ENCODE data around the gene SLC9A6. TPM values are rescaled to one million over a fixed set of nuclear protein-coding genes. Genes with fewer than 3 reads are reported as not detected.
A peak's percentile ranks its signal among the peaks of the same experiment; 100 is the strongest.

The SLC9A6 gene
- polyA plus RNA-seq, 3 donors, result 5.8 to 15.7 (median 14.2) TPM

- Histone ChIP-seq H3K27me3 (ENCODE audit: control insufficient read depth in 2 of 2, insufficient read depth in 2 of 2, low read length in 2 of 2) (no peaks in the 10 kb centered on the region), H4K20me1 (ENCODE audit: insufficient read depth, low read length) (no peaks in the 10 kb centered on the region), H3K4me1 (ENCODE audit: control insufficient read depth in 1 of 2, insufficient read depth in 2 of 2, low read length in 2 of 2) (peaks cover 24 to 29% of the 10 kb centered on the region in 2 donors), H3K4me2 (replicated peaks; ENCODE audit: extremely low read depth, low read length, poor library complexity, severe bottlenecking) (no peak overlapping the region), H2AFZ (ENCODE audit: insufficient read depth, low read depth, low read length, poor library complexity, severe bottlenecking) (no peak overlapping the region), H3K36me3 (replicated peaks in 1 of 2; ENCODE audit: control insufficient read depth in 1 of 2, insufficient read depth in 2 of 2, low read length in 2 of 2) (no peaks in the 10 kb centered on the region), H3K27ac (ENCODE audit: low read depth in 1 of 2, low read length in 2 of 2) (no peak overlapping the region), H3K9me3 (replicated peaks in 1 of 2; ENCODE audit: control insufficient read depth in 1 of 2, insufficient read depth in 1 of 2, low read length in 2 of 2) (no peaks in the 10 kb centered on the region), H3K4me3 (replicated peaks in 1 of 3; ENCODE audit: low read depth in 2 of 3, low read length in 3 of 3) (no peak overlapping the region), H3K79me2 (ENCODE audit: insufficient read depth, low read length) (peaks cover 37% of the 10 kb centered on the region), H3K9ac (ENCODE audit: insufficient read depth, low read length, poor library complexity, severe bottlenecking) (no peak overlapping the region)
- intact Hi-C loops (cut with micrococcal nuclease), result no loop called here
- Mint-ChIP-seq H3K36me3 (peaks cover 6 to 15% of the 10 kb centered on the region in 2 donors), H3K27ac (peak overlapping the region in 2 of 7 donors; percentile 51 to 60), H3K9me3 (peaks cover 0 to 6% (median 0%) of the 10 kb centered on the region in 7 donors), H3K4me1 (peaks cover 33% of the 10 kb centered on the region), H3K27me3 (ENCODE audit: low read depth in 3 of 3) (peaks cover 0 to 10% (median 0%) of the 10 kb centered on the region in 3 donors), H3K4me3 (no peak overlapping the region)
- DNase-seq, result no peak
- WGBS (ENCODE audit: insufficient coverage), result no CpG with 5 or more reads among the region's 4 CpGs
- no peak for TF ChIP-seq CTCF (IDR thresholded peaks at IDR 0.05)
These were observed 3.0 kb downstream of the SLC9A6 start for GRCh38 chrX:135988245-135988644.

GRCh38 chrX:136015016-136015415 lies 29.8 kb downstream of the SLC9A6 start:
- Mint-ChIP-seq H3K36me3 (peaks cover 51 to 54% of the 10 kb centered on the region in 2 donors), H3K4me1 (no peaks in the 10 kb centered on the region), H3K4me3 (no peak overlapping the region), H3K27me3 (ENCODE audit: low read depth in 3 of 3) (peaks cover 0 to 4% (median 0%) of the 10 kb centered on the region in 3 donors), H3K9me3 (peaks cover 0 to 3% (median 0%) of the 10 kb centered on the region in 7 donors), H3K27ac (no peak overlapping the region)
- H3K9me3 ChIP-seq (replicated peaks in 1 of 2; ENCODE audit: control insufficient read depth in 1 of 2, insufficient read depth in 1 of 2, low read length in 2 of 2), result no peaks in the 10 kb centered on the region
- no peak overlapping the region for H3K9ac ChIP-seq (ENCODE audit: insufficient read depth, low read length, poor library complexity, severe bottlenecking)
- H3K4me1 ChIP-seq (ENCODE audit: control insufficient read depth in 1 of 2, insufficient read depth in 2 of 2, low read length in 2 of 2), result no peaks in the 10 kb centered on the region
- H3K27ac ChIP-seq (ENCODE audit: low read depth in 1 of 2, low read length in 2 of 2), result no peak overlapping the region
- H3K4me2 ChIP-seq (replicated peaks; ENCODE audit: extremely low read depth, low read length, poor library complexity, severe bottlenecking), result no peak overlapping the region
- no peak for DNase-seq
- H2AFZ ChIP-seq (ENCODE audit: insufficient read depth, low read depth, low read length, poor library complexity, severe bottlenecking), result no peak overlapping the region
- TF ChIP-seq CTCF (IDR thresholded peaks at IDR 0.05), result no peak
- no peak overlapping the region for H3K4me3 ChIP-seq (replicated peaks in 1 of 3; ENCODE audit: low read depth in 2 of 3, low read length in 3 of 3)
- intact Hi-C loops (cut with micrococcal nuclease), result no loop called here
- WGBS (ENCODE audit: insufficient coverage), result 100% methylated on average over 2 of the region's 4 CpGs
- no peaks in the 10 kb centered on the region for H3K27me3 ChIP-seq (ENCODE audit: control insufficient read depth in 2 of 2, insufficient read depth in 2 of 2, low read length in 2 of 2)
- H4K20me1 ChIP-seq (ENCODE audit: insufficient read depth, low read length), result no peaks in the 10 kb centered on the region
- H3K79me2 ChIP-seq (ENCODE audit: insufficient read depth, low read length), result no peaks in the 10 kb centered on the region
- H3K36me3 ChIP-seq (replicated peaks in 1 of 2; ENCODE audit: control insufficient read depth in 1 of 2, insufficient read depth in 2 of 2, low read length in 2 of 2), result peaks cover 49 to 81% of the 10 kb centered on the region in 2 donors

Data from CD14-positive monocyte (primary cell).